Adrenal gland (tissue), 12 donors: ENCODE measurements around the gene ERN1. TPM values are rescaled to one million over a fixed set of nuclear protein-coding genes. Genes with fewer than 3 reads are reported as not detected.

Experiments used
- DNase-seq, 7 donors: peaks; one replicate each; pipeline ENCODE4 v3.0.0-alpha.2; 2019 to 2020
- H3K27ac ChIP-seq, 5 donors: fragments of 200-600 bp; sonication (generic) in 4 of 5; 1 replicate in 3 of 5; 2 replicates in 2 of 5; pipeline versions ENCODE4 v1.5.1 to v1.8.0; 2016 to 2020; ENCODE audit warnings: mild to moderate bottlenecking in 1 of 5
- H3K27me3 ChIP-seq: fragments of 200-600 bp; 2 replicates; pipeline ENCODE4 v1.8.0; 2021
- H3K36me3 ChIP-seq, 2 donors: fragments of 200-600 bp; replicated peaks in 1 of 2; 1 replicate in 1 of 2; 2 replicates in 1 of 2; pipeline versions ENCODE4 v1.5.1 to v1.8.0; 2018 to 2022
- H3K4me1 ChIP-seq, 2 donors: fragments of 200-600 bp; replicated peaks in 1 of 2; 1 replicate in 1 of 2; 2 replicates in 1 of 2; pipeline versions ENCODE4 v1.5.1 to v1.8.0; 2018 to 2021
- H3K4me3 ChIP-seq, 4 donors: fragments of 200-600 bp; sonication (generic) in 3 of 4; one replicate each; pipeline ENCODE4 v1.5.1; 2016 to 2018
- H3K9me3 ChIP-seq, 3 donors: fragments of 200-600 bp; sonication (generic) in 1 of 3; replicated peaks in 1 of 3; 1 replicate in 2 of 3; 2 replicates in 1 of 3; pipeline versions ENCODE4 v1.5.1 to v1.8.0; 2016 to 2021
- POLR2A ChIP-seq, 2 donors: fragments of 450-650 bp; IDR thresholded peaks; one replicate each; pipeline ENCODE4 v1.6.1; 2017; ENCODE audit warnings: antibody characterized with exemption in 2 of 2, mild to moderate bottlenecking in 2 of 2, moderate library complexity in 1 of 2
- WGBS, 4 donors: extraction: QIAGEN DNeasy Blood & Tissue Kit in 2 of 4; methylation state at CpG; one replicate each; pipeline versions ENCODE4 v1.1.5 to v1.1.7; 2013 to 2017; 5-methylcytosine and 5-hydroxymethylcytosine counted together
- intact Hi-C, 2 donors: fragments of 100-400 bp; cut with DNase I; formaldehyde crosslinking; loops; one replicate each; pipeline versions ENCODE4 v1.14.1 to v1.15.0; 2022 to 2023
- polyA plus RNA-seq, 3 donors: library from polyadenylated mRNA; stranded (reverse); fragments of 200-250 nt in 2 of 3; fragments of 350-450 nt in 1 of 3; fragmentation: Illumina TruSeq in 1 of 3; extraction: RNeasy Lipid Tissue Mini Kit (QIAGEN cat#74804) in 1 of 3; gene quantifications; one replicate each; pipeline ENCODE4 v1.2.3, GENCODE V29; 2013 to 2014
- total RNA-seq, 9 donors: library from RNA; depleted of rRNA in 4 of 9; stranded (reverse); fragments of >200 nt in 4 of 9; fragments of 120-200 nt in 1 of 9; fragmentation: NEBNext Ultra II Directional in 1 of 9; extraction: Animal tissue kit (Norgen Biotek cat#: 25700) in 1 of 9; gene quantifications; one replicate each; pipeline versions ENCODE4 v1.1.0 to v1.2.4, GENCODE V29; 2013 to 2023
- TF ChIP-seq, protein P1 (sequence below), 6 experiments: fragments of 450-650 bp in 4 of 6; fragments of 200-600 bp in 2 of 6; sonication (generic) in 1 of 6; IDR thresholded peaks; 1 replicate in 5 of 6; 2 replicates in 1 of 6; pipeline versions ENCODE4 v1.5.1 to v1.8.0; 2016 to 2021; ENCODE audit warnings: antibody characterized with exemption in 6 of 6, mild to moderate bottlenecking in 2 of 6, moderate library complexity in 1 of 6
- donor health status: healthy with polysubstance abuse.
- donor health status: Bipolar disorder and iron deficiency.
- donor health status: DM: yes; HTN: yes; CAD: no.
- donor health status: DM: no; HTN: no; CAD: no.
- donor health status: DM: no; HTN: no; CAD: no.
- donor health status: DM: yes; HTN: yes; CAD: no.

ERN1 gene
- total and polyA plus RNA-seq, 12 donors = 31.9 to 205 (median 63.1) TPM

DNA sequence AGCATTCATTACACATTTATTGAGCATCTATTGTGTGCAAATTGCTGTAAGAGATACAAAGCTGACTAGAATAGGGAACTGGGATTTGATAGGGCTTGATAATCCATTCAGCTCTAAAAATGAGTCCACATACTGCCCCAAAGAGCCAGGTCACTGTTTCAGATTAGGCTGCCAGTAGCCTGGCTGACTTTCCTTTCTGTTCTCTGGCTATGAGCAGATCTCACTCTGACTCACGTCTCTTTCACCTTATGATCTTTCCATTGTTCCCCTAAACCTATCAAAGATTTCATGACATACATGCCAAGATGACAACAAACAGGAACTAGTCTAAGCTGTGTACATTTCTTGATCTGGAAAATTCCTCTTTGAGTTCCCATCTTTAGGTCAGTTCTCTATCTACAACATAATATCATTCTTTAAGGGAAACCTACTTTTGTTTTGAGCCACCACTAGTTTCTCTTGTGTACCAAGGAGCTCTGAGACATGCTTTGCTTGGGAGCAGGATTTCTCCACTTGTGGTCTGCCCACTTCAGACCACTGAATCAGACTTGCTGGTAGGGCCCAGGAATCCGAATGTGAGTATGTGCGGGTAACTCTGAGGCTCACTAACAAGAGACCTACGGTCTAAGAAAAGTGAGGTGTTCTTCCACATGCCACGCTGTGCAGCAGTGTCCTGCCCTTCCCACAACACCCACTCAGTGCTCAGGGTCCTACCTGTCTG, 68.6 kb downstream of the ERN1 start:
- H3K36me3 ChIP-seq = peaks cover 0 to 74% of the 10 kb centered on the region in 2 donors
- peak overlapping the region in 3 of 5 donors; percentile 58 to 75 (median 66) for H3K27ac ChIP-seq
- H3K4me3 ChIP-seq = no peak overlapping the region
- peaks cover 8 to 39% of the 10 kb centered on the region in 2 donors for H3K4me1 ChIP-seq
- WGBS, 4 donors = 73 to 83% (median 77%) methylated on average over 5 of the region's 5 CpGs
- H3K9me3 ChIP-seq = no peaks in the 10 kb centered on the region
- no peak for DNase-seq
- no peaks in the 10 kb centered on the region for H3K27me3 ChIP-seq
- intact Hi-C loops = loop anchor here in 1 of 2 donors (10.0 kb wide), 2 partner anchors 73 to 223 kb away; partner anchors contain the start of gene ERN1
- no peak for TF ChIP-seq POLR2A (IDR thresholded peaks at IDR 0.05)
- TF ChIP-seq, protein P1, sequence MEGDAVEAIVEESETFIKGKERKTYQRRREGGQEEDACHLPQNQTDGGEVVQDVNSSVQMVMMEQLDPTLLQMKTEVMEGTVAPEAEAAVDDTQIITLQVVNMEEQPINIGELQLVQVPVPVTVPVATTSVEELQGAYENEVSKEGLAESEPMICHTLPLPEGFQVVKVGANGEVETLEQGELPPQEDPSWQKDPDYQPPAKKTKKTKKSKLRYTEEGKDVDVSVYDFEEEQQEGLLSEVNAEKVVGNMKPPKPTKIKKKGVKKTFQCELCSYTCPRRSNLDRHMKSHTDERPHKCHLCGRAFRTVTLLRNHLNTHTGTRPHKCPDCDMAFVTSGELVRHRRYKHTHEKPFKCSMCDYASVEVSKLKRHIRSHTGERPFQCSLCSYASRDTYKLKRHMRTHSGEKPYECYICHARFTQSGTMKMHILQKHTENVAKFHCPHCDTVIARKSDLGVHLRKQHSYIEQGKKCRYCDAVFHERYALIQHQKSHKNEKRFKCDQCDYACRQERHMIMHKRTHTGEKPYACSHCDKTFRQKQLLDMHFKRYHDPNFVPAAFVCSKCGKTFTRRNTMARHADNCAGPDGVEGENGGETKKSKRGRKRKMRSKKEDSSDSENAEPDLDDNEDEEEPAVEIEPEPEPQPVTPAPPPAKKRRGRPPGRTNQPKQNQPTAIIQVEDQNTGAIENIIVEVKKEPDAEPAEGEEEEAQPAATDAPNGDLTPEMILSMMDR (IDR thresholded peaks at IDR 0.05) = no peak

- no peaks in the 10 kb centered on the region for H3K9me3 ChIP-seq
- 70 to 98% (median 73%) methylated on average over 4 to 5 of the region's 5 CpGs for WGBS, 4 donors
- H3K4me3 ChIP-seq = no peak overlapping the region
- intact Hi-C loops = loop anchor here in 1 of 2 donors (10.0 kb wide), 2 partner anchors 74 to 224 kb away; partner anchors contain the start of gene ERN1
- peaks cover 8 to 39% of the 10 kb centered on the region in 2 donors for H3K4me1 ChIP-seq
- no peak for TF ChIP-seq POLR2A (IDR thresholded peaks at IDR 0.05)
- TF ChIP-seq, protein P1 (IDR thresholded peaks at IDR 0.05) = no peak
- H3K27ac ChIP-seq = peak overlapping the region in 3 of 5 donors; percentile 58 to 75 (median 66)
- no peak for DNase-seq
- H3K36me3 ChIP-seq = peaks cover 0 to 75% of the 10 kb centered on the region in 2 donors
- H3K27me3 ChIP-seq = no peaks in the 10 kb centered on the region
Measured at GRCh38 chr17:64060331-64060730, 69.6 kb downstream of the ERN1 start.

DNA sequence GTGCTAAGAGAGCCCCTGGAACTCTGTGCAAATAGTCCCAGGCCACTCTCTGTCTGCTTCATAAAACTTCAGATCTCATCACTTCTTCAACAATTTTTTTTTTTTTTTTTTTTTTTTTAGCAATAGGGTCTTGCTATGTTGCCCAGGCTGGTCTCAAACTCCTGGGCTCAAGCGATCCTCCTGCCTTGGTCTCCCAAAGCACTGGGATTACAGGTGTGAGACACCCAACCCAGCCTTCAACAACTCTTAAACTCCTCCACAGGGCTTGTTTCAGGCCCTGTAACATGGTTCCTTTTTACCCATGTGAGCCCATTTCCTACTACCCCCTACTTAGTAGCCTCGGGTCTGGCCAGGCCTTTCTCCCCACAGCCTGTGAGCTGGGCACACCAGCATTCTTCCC, 70.2 kb downstream of the ERN1 start:
- TF ChIP-seq, protein P1 (IDR thresholded peaks at IDR 0.05) = no peak
- TF ChIP-seq POLR2A (IDR thresholded peaks at IDR 0.05) = no peak
- intact Hi-C loops = loop anchor here in 1 of 2 donors (10.0 kb wide), 2 partner anchors 75 to 225 kb away; partner anchors contain the start of gene ERN1
- H3K27me3 ChIP-seq = no peaks in the 10 kb centered on the region
- H3K9me3 ChIP-seq = no peaks in the 10 kb centered on the region
- H3K27ac ChIP-seq = peak overlapping the region in 3 of 5 donors; percentile 13 to 75 (median 47)
- WGBS, 4 donors = 83 to 100% (median 90%) methylated on average over 2 of the region's 2 CpGs
- DNase-seq = no peak
- H3K36me3 ChIP-seq = peaks cover 0 to 75% of the 10 kb centered on the region in 2 donors
- H3K4me3 ChIP-seq = no peak overlapping the region
- peaks cover 8 to 39% of the 10 kb centered on the region in 2 donors for H3K4me1 ChIP-seq

DNA sequence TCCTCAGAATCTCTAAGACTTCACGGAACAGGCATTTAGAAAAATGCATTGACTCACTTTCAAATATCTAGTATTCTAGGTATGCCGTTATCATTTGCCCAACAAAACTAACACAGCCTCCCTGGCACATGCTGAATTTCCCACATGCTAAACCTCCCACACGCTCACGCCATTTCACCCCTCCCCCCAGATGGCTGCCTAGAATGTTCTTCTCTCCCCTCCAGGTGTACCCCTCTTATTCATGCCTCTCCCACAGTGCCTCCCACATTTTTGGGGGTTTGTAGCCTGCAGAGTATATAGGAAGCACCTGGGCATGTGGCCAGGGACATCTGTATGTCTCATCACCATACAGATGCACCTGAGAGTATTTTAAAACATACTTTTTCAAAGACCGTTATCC, 71.3 kb downstream of the ERN1 start:
- no peak overlapping the region for H3K27ac ChIP-seq
- no peak overlapping the region for H3K4me3 ChIP-seq
- no peak for DNase-seq
- H3K36me3 ChIP-seq = peaks cover 0 to 77% of the 10 kb centered on the region in 2 donors
- H3K4me1 ChIP-seq = peaks cover 8 to 29% of the 10 kb centered on the region in 2 donors
- H3K27me3 ChIP-seq = no peaks in the 10 kb centered on the region
- intact Hi-C loops = no loop called here
- no peaks in the 10 kb centered on the region for H3K9me3 ChIP-seq
- no peak for TF ChIP-seq POLR2A (IDR thresholded peaks at IDR 0.05)
- TF ChIP-seq, protein P1 (IDR thresholded peaks at IDR 0.05) = no peak
- 84 to 88% (median 85%) methylated on average over 5 of the region's 5 CpGs for WGBS, 4 donors
